HepG2 (cell line): ENCODE results near the gene FSTL1.

ENCODE experiments used
- ASH2L ChIP-seq: fragments of 300-600, 200-600 bp; sonication (generic); IDR thresholded peaks from 2 replicates; pipeline ENCODE4 v1.7.0; 2017; ENCODE audit warnings: low read depth, mild to moderate bottlenecking, moderate library complexity, mixed read lengths, low read length; ENCODE audit not compliant: insufficient read length
- BHLHE40 ChIP-seq: IDR thresholded peaks from 2 replicates; pipeline ENCODE4 v1.6.1; 2011; ENCODE audit warnings: low read length, improper control_type of control experiment
- CAMTA2 ChIP-seq: sonication (generic); formaldehyde crosslinking; IDR thresholded peaks from 2 replicates; pipeline ENCODE4 v1.4.0; 2020; ENCODE audit warnings: mild to moderate bottlenecking, missing genetic modification reagents, borderline replicate concordance
- HES4 ChIP-seq: sonication (generic); formaldehyde crosslinking; IDR thresholded peaks from 2 replicates; pipeline ENCODE4 v1.9.0; 2021; ENCODE audit warnings: mild to moderate bottlenecking, missing genetic modification reagents, borderline replicate concordance
- RFX5 ChIP-seq: IDR thresholded peaks from 2 replicates; pipeline ENCODE4 v1.6.1; 2011; ENCODE audit warnings: low read depth, low read length, improper control_type of control experiment
- ZNF530 ChIP-seq: sonication (generic); formaldehyde crosslinking; IDR thresholded peaks from 2 replicates; pipeline ENCODE4 v1.5.0; 2020; ENCODE audit warnings: low read depth, mild to moderate bottlenecking, missing genetic modification reagents
- ZNF569 ChIP-seq: sonication (generic); formaldehyde crosslinking; IDR thresholded peaks from 2 replicates; pipeline ENCODE4 v1.5.0; 2020; ENCODE audit warnings: mild to moderate bottlenecking, missing genetic modification reagents, moderate library complexity, borderline replicate concordance
- ZNF746 ChIP-seq: sonication (generic); formaldehyde crosslinking; IDR thresholded peaks from 2 replicates; pipeline ENCODE4 v1.8.0; 2022; ENCODE audit warnings: mild to moderate bottlenecking, missing genetic modification reagents
- ZNF841 ChIP-seq: sonication (generic); formaldehyde crosslinking; IDR thresholded peaks from 2 replicates; pipeline ENCODE4 v1.8.1; 2023; ENCODE audit warnings: missing genetic modification reagents, borderline replicate concordance
- ZNF891 ChIP-seq: sonication (generic); formaldehyde crosslinking; IDR thresholded peaks from 2 replicates; pipeline ENCODE4 v1.5.0; 2020; ENCODE audit warnings: mild to moderate bottlenecking, missing genetic modification reagents
- ZSCAN30 ChIP-seq: sonication (generic); formaldehyde crosslinking; IDR thresholded peaks from 2 replicates; pipeline ENCODE4 v1.5.0; 2020; ENCODE audit warnings: mild to moderate bottlenecking, missing genetic modification reagents
- TF ChIP-seq, protein P1 (sequence below), 2 experiments: IDR thresholded peaks; 2 replicates each; pipeline ENCODE4 v1.6.1; 2011 to 2012; ENCODE audit warnings: low read length in 2 of 2, borderline replicate concordance in 1 of 2, low read depth in 1 of 2, mild to moderate bottlenecking in 1 of 2, moderate library complexity in 1 of 2
- TF ChIP-seq, protein P2 (sequence below): sonication (generic); formaldehyde crosslinking; IDR thresholded peaks from 2 replicates; pipeline ENCODE4 v1.5.0; 2020; ENCODE audit warnings: mild to moderate bottlenecking, missing genetic modification reagents, moderate library complexity

DNA sequence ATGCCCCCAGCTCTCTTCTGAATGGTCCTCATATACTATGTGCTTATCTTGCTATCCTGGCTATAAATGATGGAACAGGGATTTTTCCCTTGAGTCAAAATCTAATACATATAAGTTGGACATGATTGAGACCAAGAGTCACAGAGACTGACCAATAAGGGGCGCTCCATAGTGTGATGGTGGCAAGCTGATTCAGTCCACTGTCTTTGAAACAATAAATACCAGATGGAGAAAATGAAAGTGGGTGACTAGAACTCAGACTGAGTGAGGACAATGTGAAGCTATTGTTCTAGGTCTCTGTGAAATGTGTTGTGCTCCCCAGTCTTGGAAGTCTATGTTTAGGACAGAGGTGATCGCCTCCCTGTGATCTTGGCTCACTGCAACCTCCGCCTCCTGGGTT, 10.6 kb upstream of the FSTL1 start:
- TF ChIP-seq ZNF530 = no peak
- no peak for TF ChIP-seq HES4 (CRISPR knock-in tag)
- no peak for TF ChIP-seq ZNF891 (CRISPR knock-in tag)
- TF ChIP-seq, protein P1, sequence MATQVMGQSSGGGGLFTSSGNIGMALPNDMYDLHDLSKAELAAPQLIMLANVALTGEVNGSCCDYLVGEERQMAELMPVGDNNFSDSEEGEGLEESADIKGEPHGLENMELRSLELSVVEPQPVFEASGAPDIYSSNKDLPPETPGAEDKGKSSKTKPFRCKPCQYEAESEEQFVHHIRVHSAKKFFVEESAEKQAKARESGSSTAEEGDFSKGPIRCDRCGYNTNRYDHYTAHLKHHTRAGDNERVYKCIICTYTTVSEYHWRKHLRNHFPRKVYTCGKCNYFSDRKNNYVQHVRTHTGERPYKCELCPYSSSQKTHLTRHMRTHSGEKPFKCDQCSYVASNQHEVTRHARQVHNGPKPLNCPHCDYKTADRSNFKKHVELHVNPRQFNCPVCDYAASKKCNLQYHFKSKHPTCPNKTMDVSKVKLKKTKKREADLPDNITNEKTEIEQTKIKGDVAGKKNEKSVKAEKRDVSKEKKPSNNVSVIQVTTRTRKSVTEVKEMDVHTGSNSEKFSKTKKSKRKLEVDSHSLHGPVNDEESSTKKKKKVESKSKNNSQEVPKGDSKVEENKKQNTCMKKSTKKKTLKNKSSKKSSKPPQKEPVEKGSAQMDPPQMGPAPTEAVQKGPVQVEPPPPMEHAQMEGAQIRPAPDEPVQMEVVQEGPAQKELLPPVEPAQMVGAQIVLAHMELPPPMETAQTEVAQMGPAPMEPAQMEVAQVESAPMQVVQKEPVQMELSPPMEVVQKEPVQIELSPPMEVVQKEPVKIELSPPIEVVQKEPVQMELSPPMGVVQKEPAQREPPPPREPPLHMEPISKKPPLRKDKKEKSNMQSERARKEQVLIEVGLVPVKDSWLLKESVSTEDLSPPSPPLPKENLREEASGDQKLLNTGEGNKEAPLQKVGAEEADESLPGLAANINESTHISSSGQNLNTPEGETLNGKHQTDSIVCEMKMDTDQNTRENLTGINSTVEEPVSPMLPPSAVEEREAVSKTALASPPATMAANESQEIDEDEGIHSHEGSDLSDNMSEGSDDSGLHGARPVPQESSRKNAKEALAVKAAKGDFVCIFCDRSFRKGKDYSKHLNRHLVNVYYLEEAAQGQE (IDR thresholded peaks at IDR 0.05; ENCODE audit: borderline replicate concordance in 1 of 2, low read depth in 1 of 2, low read length in 2 of 2) = no peak
- no peak for TF ChIP-seq ZNF569 (CRISPR knock-in tag)
- TF ChIP-seq BHLHE40 = no peak
- TF ChIP-seq ASH2L = no peak
- TF ChIP-seq CAMTA2 (CRISPR knock-in tag) = no peak
- TF ChIP-seq RFX5 = no peak
- no peak for TF ChIP-seq ZSCAN30 (CRISPR knock-in tag)
- no peak for TF ChIP-seq ZNF841 (CRISPR knock-in tag)
- TF ChIP-seq, protein P2, sequence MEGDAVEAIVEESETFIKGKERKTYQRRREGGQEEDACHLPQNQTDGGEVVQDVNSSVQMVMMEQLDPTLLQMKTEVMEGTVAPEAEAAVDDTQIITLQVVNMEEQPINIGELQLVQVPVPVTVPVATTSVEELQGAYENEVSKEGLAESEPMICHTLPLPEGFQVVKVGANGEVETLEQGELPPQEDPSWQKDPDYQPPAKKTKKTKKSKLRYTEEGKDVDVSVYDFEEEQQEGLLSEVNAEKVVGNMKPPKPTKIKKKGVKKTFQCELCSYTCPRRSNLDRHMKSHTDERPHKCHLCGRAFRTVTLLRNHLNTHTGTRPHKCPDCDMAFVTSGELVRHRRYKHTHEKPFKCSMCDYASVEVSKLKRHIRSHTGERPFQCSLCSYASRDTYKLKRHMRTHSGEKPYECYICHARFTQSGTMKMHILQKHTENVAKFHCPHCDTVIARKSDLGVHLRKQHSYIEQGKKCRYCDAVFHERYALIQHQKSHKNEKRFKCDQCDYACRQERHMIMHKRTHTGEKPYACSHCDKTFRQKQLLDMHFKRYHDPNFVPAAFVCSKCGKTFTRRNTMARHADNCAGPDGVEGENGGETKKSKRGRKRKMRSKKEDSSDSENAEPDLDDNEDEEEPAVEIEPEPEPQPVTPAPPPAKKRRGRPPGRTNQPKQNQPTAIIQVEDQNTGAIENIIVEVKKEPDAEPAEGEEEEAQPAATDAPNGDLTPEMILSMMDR (CRISPR knock-in tag) = no peak
- no peak for TF ChIP-seq ZNF746 (CRISPR knock-in tag)
